KBM-7 (cell line): ENCODE data around the gene ULK1.

ENCODE experiments used
- DNase-seq: peaks from one replicate; pipeline ENCODE4 v3.0.0-alpha.2; 2015
- in situ Hi-C: fragments of 300-500 bp; cut with MboI; formaldehyde crosslinking; loops from 2 replicates; pipeline ENCODE4 v1.14.3; 2020; ENCODE audit warnings: low sequenced_read_pairs, low pct_unique_long_range_greater_than_20kb, mixed read lengths

Gene ULK1

DNA sequence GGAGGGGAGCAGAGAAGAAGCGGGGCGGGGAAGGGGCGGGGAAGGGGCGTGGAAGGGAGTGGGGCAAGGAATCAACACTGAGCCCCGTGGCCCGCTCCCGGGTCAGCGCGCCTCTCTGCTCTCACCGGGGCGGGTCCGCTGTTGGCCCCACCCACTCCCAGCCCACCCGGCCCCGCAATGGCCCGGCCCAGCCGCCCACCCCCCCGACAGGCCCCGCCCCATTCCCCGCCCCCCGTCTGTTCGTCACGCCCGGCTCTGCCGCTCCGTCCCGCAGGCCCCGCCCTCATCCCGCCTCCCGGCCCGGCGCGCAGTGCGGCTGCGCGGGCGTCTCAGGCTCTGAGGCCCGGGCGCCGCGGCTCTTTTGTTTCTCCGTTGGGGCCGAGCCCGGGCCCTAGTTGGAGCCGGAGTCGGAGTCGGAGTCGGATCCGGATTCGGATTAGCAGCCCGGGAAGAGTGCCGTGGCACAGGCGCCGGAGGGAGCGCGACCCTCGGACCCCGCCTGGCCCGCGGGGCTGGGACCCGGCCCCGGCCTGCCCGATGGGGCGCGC lies at the start of gene ULK1:
Gene ULK1, plus strand, starts transcription at position 310 of the 548 bp plus-strand sequence. CDS start 380 bp downstream, outside the sequence.
- in situ Hi-C loops: no loop called here
- DNase-seq: peak; percentile 78

DNA sequence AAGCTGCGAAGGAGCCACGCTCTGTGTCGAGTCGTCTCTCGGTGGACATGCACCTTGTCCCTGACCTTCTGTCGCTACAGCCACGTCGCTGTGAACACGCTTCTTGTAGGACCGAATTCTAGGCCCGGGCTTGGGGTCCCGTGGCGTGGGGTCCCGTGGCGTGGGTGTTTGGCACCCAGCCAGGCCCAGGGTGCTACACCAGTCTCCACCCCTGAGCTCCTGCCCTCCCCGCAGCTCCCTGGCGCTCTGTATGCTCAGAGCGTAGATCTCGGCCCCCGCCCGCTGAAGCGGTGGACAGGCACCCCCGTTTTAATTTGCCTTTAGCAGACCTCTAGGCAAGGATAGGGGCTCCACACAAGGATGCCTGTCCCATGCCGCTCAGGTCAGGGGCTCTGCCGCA lies 49.8 kb upstream of the ULK1 start:
- in situ Hi-C loops: no loop called here
- no peak for DNase-seq

DNA sequence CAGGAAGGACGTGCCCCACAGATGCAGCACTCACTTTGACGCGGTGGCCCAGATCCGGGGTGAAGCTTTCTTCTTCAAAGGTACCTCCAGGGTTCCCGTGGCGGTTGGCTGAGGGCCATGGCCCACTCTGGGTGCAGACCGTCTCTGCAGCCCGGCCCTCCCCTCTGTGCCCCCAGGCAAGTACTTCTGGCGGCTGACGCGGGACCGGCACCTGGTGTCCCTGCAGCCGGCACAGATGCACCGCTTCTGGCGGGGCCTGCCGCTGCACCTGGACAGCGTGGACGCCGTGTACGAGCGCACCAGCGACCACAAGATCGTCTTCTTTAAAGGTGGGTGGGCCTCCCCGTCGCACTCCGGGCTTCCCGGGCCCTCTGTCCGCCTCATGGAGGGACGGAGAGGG lies 49.3 kb upstream of the ULK1 start:
- no peak for DNase-seq
- in situ Hi-C loops: no loop called here

DNA sequence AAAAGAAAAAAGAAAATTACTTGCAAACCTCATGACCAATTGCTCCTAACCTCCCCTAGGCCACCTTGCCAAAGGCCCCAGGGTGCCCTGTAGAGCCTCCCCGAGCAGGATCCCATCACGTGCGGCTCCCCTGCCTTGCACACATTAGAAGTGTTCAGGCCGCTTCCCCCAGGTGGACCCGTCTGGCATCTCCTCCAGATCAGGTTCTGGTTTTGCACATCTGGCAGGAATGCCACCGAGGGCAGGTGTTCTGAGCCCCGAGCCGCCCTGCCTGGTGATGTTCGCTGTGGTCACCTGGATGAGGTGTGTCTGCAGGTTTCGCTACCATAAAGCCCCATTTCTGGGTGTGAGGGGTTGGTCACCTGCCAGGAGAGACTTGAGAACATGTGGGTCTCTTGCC lies 47.0 kb upstream of the ULK1 start:
- no peak for DNase-seq
- in situ Hi-C loops: no loop called here

DNA sequence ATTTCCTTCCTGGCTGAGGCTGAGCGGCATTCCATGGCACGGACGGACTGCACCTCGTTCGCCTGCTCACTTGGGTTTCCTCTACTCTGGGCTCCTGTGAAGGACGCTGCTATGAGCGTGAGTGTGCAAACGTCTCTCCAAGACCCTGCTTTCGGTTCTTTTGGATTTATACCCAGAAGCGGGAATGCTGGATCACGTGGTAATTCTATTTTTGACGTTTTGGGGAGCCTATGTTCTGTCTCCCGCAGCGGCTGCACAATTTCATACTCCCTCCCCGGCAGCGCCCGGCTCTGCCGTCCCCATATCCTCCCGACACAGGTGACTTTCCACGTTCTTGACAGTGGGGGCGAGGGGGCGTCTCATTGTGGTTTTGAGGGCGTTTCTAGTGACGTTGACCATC lies 45.7 kb upstream of the ULK1 start:
- DNase-seq: no peak
- in situ Hi-C loops: no loop called here

DNA sequence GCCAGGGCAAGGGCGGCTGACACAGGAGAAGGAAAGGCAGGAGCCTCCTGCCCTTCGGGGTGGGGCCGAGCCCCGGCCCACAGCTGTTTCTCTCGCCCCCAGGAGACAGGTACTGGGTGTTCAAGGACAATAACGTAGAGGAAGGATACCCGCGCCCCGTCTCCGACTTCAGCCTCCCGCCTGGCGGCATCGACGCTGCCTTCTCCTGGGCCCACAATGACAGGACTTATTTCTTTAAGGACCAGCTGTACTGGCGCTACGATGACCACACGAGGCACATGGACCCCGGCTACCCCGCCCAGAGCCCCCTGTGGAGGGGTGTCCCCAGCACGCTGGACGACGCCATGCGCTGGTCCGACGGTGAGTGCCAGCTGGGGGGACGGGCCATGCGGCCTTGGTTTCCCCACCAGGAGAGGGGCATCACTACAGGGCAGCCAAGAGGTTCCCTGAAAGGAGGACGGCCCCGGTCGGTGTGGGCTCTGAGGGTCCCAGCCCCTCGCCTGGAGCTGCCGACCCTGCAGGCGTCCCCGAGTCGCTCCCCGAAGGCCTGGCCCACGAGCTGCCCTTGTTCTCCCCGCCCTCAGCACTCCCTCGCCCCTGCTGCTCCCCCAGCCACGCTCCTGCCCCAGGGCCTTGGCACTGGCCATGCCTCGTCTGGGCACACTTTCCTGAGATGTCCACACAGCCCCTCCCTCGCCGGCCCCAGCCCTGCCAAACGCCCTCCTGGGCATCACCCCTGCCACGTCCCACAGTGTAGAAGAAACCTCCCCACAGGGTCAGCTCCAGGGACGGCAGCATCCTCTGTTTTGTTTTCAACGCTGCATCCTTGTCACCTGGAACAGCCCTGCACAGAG lies 44.5 kb upstream of the ULK1 start:
- no peak for DNase-seq
- in situ Hi-C loops: no loop called here

DNA sequence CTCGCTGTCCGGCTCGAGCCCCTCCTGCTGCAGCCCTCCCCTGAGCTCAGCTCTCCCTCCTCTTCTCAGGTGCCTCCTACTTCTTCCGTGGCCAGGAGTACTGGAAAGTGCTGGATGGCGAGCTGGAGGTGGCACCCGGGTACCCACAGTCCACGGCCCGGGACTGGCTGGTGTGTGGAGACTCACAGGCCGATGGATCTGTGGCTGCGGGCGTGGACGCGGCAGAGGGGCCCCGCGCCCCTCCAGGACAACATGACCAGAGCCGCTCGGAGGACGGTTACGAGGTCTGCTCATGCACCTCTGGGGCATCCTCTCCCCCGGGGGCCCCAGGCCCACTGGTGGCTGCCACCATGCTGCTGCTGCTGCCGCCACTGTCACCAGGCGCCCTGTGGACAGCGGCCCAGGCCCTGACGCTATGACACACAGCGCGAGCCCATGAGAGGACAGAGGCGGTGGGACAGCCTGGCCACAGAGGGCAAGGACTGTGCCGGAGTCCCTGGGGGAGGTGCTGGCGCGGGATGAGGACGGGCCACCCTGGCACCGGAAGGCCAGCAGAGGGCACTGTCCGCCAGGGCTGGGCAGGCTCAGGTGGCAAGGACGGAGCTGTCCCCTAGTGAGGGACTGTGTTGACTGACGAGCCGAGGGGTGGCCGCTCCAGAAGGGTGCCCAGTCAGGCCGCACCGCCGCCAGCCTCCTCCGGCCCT lies 43.4 kb upstream of the ULK1 start:
- in situ Hi-C loops: no loop called here

DNA sequence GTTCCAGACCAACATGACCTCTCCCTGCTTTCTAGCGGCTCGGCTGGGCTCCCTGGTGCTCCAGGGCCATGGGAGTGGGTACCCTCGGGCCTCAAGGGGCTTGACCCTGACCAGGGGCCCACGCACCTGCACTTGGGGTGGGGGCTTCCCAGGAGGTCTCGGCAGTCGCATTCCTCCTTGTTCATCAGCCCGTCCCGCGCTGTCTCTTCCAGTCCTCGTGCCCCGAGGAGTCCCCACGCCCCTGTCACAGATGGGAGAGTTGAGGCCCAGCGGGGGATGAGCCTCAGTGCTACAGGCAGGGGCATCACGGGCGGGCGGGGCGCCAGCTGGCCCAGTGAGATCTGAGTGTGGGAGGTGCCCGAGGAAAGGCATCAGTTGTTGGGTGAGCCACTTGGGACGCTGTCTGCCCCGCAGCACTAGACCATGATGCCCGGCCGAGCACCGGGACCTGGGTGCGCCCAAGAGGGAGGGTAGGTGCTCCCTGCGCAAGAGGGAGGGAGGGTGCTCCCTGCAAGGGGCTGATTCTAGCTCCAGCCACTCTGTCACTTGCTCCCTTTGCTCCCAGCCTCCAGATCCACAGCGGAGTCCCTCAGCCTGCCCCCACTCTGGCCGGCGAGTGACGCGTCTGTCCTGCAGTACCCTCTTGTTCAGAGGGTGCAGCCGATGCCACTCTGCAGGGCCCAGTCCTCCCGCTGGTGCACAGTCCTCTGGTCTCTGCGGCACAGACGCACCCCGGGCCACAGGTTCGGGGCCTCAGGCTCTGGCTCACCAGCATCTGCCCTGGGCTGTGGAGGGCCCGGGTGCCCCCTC lies 42.5 kb upstream of the ULK1 start:
- in situ Hi-C loops: no loop called here
- no peak for DNase-seq

More for the DNA sequence above, 43.4 kb upstream of the ULK1 start:
- DNase-seq: no peak

DNA sequence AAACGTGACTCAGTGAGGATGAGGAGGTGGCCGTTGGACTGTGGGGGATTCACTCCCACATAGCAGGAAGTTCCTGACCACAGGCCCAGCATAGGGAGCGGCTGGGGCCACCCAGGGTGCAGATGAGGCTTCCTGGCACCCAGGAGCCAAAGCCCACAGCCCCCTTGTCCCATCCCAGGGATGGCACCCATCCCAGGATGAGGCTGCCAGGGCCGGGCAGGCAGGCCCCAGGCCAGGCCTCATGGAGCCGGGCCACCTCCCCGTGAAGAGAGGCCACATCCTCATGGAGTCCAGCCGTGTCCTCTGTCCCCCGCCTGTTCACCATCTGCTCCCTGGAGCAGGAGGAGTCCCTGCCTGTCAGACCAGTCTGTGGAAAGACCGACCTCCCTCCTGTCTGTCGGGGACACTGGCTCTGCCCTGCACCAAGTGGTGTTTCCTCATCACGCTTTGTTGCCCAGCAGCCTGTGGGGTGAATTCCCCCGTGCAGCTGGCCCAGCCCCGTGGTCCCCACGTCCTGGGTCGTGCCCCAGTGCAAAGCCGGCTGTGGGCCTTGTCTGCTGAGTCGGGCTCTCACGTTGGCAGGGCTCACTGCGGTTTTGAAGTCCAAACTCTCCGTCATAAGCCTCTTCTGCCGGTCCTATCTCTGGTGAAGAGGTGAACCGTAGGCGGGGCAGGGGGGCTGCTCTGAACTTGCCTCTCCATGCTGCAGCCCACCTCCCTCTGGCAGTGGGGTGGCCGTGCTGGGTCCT lies 41.7 kb upstream of the ULK1 start:
- peak; percentile 49 for DNase-seq
- in situ Hi-C loops: no loop called here

DNA sequence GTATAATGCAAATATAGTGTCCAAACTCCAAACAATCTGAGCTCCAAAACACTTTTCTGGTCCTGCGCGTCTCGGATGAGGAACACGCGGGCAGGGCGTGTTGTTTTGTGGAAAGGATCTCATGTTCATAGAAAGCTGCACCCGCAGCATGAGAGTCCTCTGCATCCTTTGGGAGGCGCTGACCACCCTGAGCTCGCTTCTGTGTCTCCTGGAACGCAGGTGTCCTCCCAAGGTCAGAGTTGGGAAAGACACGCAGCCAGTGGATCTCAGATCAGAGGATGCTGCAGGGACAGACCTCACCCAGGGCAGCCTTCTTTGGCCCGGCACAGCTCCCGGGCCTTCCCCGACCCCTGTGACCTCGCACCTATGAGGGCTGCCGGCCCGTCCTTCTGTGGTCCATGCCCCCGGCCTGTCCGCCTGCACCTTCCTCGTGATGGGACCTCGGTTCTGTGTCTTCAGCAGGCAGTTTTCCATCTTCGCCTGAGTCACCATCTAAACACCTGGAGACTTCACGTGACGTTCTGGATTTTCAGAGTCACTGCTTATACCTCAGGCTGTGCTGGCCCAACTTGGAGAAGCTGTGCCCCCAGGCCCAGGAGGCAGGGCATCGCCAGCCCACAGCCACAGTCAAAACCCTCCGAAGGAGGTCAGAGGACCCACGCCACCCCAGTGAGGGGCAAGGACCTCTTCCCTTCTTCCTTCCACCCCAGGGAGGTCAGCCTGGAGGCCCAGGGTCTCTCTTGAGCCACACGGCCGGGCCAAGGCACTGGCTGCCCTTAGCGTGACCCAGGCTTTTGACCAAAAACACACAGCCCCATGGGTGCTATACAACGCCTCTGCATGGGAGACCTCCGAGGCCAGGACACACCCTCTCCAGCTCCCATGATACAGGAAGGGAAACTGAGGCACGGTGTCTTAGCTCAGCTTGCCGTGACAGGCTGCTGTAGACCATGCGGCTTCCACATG lies 40.3 kb upstream of the ULK1 start:
- in situ Hi-C loops: no loop called here
- no peak for DNase-seq

DNA sequence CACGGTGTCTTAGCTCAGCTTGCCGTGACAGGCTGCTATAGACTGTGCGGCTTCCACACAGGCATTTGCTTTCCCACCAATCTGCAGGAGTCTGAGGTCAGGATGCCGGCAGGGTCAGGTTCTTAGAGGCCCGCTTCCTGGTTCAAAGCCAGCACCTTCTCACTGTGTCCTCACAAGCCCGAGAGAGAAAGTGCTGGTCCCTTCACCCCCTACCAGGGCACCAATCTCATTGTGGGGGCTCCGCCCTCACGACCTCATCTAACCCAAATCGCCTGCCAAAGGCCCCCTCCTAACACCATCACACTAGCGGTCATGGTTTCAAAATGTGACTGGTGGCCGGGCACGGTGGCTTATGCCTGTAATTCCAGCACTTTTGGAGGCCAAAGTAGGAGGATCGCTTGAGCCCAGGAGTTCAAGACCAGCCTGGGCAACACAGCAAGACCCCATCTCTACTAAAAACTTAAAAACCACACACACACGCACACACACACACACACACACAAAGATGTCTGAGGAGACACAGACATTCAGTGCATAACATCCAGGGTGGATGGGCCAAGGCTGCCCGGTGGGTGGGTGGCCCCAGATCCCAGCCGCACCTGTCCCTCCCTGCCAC lies 39.5 kb upstream of the ULK1 start:
- in situ Hi-C loops: no loop called here
- DNase-seq: no peak

DNA sequence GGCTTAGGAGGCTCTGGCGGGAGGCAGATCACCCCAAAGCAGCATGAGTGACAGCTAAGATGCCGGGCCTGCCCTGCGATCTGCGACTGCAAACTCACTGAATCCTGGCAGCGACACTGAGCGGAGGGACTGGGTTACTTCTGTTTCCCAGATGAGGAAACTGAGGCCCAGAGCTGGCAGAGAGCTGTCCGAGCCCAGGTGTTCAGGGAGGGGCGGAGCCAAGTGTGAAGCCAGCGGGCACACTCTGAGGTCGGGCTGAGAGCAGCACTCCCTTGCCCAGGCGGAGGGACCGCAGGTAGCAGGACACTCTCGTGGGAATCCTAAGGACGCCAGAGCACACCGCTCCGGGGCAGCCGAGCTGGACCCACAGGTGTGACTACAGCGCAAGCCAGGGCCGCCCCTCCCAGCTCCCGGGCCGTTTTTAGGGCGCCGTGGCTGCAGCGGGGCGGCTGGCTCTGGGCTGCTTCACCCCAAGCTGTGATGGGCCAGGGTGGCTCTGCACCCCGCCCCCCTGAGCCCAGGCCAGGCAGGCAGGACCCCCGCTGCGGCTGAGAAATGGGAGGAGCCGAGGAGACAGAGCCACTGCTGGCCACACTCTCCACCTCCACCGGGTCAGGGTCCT lies 38.8 kb upstream of the ULK1 start:
- in situ Hi-C loops: no loop called here
- no peak for DNase-seq

DNA sequence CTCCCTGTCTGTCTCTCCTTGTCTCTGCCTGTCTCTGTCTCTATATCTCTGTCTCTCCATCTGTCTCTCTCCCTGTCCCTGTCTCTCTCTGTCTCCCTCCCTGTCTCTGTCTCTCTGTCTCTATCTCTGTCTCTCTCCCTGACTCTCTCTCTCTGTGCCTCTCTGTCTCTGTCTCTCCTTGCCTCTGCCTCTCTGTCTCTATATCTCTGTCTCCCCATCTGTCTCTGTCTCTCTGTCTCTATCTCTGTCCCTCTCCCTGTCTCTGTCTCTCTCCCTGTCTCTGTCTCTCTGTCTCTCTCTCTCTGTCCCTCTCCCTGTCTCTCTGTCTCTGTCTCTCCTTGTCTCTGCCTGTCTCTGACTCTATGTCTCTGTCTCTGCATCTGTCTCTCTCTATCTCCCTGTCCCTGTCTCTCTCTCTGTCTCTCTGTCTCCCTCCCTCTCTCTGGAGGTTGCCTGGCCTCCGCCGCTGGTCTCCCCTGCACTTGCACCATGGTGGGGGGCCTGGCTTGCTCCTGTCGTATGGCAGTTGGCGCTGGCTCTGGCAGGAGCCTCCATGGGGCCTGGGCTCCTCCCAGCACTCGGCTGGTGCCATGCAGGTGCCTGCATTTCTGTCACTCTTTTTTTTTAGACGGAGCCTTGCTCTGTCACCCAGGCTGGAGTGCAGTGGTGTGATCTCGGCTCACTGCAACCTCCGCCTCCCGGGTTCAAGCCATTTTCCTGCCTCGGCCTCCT lies 37.9 kb upstream of the ULK1 start:
- no peak for DNase-seq
- in situ Hi-C loops: no loop called here

DNA sequence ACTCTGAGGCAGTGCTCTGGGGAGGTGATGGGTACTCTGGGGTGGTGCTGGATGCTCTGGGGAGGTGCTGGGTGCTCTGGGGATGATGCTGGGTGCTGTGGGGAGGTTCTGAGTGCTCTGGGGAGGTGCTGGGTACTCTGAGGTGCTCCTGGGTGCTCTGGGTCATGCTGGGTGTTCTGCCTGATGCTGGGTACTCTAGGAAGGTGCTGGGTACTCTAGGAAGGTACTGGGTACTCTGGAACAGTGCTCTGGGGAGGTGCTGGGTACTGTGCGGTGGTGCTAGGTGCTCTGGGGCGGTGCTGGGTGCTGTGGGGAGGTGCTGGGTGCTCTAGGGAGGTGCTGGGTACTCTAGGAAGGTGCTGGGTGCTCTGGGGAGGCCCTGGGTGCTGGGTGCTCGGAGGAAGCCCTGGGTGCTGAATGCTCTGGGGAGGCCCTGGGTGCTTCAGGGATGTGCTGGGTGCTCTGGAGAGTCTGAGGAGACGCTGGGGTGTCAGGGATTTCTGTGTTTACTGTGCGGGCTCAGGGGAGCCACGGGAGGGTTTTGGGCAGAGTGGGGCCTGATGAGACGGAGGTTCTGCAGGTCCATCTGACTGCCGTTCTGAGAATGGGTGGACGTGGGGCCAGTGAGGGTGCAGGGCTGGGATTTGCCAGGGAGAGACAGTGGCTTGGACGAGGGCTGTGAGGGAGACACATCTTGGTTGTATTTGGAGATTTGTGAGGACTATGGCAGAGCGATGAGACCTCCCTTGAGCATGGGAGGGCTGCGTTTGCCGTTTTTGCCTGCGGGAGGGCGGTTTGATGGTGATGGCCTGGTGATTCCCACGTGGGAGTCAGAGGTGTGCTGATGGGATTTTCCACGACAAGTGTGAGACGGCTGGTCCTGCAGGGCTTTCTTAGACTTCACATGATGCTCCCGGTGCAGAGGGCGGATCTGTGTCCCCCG lies 36.2 kb upstream of the ULK1 start:
- in situ Hi-C loops: no loop called here
- DNase-seq: no peak

DNA sequence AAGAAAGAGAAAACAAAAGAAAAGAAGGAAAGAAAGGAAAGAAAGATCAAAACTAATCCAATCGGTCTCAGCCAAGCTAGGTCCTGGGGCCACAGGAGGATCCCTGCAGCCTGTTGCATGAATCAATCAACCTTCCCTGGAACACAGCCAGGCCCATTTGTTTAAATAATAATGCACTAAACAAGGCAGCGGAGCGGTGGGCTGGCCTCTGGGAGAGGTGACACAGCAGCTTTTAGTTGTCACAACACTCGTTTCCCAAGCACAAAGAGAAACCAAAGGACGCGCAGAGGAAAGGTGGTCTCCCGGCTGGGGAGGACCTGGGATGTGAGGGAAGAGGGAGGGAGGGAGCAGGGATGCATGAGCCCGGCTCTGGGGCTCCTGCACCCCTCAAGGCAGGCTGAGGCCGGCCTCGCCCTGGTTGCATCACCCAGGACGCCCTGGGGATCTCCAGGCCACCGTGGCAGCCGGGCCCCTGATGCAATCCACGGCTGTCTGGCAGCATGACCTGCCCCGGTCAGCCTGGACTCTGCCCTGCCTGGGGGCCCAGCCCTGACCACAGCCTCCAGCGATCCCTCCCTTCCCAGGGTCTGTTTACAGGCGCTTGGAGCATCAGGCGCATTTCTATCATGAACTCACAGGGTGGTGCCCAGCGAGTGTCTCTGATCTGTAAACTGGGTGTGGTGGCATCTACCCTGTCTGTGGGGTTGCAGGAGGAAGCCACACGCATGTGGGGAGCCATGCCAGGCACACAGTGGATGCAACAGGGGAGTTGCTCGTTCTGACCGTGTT lies 33.8 kb upstream of the ULK1 start:
- no peak for DNase-seq
- in situ Hi-C loops: no loop called here
